ENCODE measurements around the gene LRRC32.

Gene LRRC32

DNA sequence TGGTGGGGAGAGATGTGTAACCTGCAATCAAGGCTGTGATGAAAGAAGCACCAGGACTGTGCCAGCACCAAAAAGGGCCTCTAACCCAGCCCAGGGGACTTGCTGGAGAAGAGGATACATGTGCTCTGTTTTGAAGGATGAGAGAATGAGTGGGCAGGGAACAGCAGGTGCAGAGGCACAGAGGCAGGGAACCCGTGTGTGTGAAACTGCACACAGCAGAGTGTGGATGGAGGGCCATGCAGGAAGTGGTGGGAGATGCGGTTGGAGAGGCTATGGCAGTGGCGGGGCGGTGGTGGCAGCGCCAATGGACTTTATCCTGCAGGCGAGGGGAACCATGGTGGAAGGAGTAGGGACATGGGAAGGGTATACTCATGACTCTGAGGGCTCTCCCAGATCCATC, 25.2 kb upstream of the LRRC32 start:
- TF ChIP-seq POLR2A (IDR thresholded peaks at IDR 0.05; ENCODE audit: low read depth, low read length) (no peak), POLR2AphosphoS5 (IDR thresholded peaks at IDR 0.05; ENCODE audit: low read depth, low read length) (no peak), TAF1 (IDR thresholded peaks at IDR 0.05; ENCODE audit: borderline replicate concordance, low read depth, low read length) (no peak)
- DNase-seq (ENCODE audit: insufficient read length): no peak
- no peak for FAIRE-seq

DNA sequence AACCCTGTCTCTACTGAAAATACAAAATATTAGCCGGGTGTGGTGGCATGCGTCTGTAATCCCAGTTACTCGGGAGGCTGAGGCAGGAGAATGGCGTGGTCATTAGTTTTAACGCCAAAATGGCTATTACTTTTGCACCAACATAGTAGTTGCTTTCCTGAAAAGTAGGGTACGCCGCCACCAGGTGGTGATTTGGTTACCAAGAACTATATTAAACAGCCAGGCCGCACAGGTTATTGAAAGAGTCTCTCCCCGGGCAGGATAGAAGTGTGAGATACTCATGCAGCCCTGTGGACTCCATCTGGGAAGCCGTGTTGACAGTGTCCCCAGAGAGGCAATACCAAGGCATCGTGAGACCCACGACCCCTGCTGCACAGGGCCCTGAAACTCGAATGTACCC, 24.6 kb upstream of the LRRC32 start:
- TF ChIP-seq POLR2A (IDR thresholded peaks at IDR 0.05; ENCODE audit: low read depth, low read length): no peak
- TF ChIP-seq POLR2AphosphoS5 (IDR thresholded peaks at IDR 0.05; ENCODE audit: low read depth, low read length): no peak
- TF ChIP-seq TAF1 (IDR thresholded peaks at IDR 0.05; ENCODE audit: borderline replicate concordance, low read depth, low read length): no peak
- FAIRE-seq (no peak), DNase-seq (ENCODE audit: insufficient read length) (no peak)

DNA sequence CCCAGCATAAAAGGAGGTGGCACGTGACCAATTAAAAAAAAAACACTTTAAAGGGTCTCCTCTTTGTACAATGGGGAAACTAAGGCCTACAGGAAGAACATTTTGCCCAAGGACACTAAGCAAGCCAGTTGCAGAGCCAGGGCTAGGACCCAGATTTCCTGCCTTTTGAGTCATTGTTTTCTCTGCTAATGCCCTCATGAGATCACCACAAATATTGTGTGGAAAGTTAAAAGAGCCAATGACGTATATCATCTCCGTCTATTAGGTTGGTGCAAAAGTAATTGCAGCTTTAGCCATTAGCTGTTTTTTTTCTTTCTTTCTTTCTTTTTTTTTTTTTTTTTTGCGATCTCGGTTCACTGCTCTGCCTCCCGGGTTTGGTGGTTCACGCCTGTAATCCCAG, 24.1 kb upstream of the LRRC32 start:
- TF ChIP-seq POLR2A (IDR thresholded peaks at IDR 0.05; ENCODE audit: low read depth, low read length): no peak
- no peak for DNase-seq (ENCODE audit: insufficient read length)
- FAIRE-seq: no peak

DNA sequence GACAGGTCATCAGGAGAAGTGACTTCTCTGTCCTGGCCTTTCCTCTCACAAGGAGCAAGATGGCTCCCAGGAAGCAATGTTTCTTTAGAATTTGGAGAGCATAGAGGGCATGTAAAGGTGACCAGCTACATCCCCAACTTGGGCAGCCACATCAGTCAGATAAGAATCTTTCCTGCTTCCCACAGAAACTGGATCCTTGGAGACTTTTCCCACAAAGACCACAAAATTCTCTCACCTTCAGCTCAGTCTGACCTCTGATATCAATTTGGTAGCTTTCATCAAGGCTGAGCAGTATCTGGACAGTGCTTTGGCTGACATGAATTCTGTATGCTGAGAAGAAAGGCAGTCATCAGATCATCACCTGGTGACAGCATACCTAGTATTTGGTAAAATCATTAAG, 23.3 kb upstream of the LRRC32 start:
- TF ChIP-seq TAF1 (IDR thresholded peaks at IDR 0.05; ENCODE audit: borderline replicate concordance, low read depth, low read length) (no peak), POLR2A (IDR thresholded peaks at IDR 0.05; ENCODE audit: low read depth, low read length) (no peak), POLR2AphosphoS5 (IDR thresholded peaks at IDR 0.05; ENCODE audit: low read depth, low read length) (no peak)
- DNase-seq (ENCODE audit: insufficient read length) (no peak), FAIRE-seq (no peak)

DNA sequence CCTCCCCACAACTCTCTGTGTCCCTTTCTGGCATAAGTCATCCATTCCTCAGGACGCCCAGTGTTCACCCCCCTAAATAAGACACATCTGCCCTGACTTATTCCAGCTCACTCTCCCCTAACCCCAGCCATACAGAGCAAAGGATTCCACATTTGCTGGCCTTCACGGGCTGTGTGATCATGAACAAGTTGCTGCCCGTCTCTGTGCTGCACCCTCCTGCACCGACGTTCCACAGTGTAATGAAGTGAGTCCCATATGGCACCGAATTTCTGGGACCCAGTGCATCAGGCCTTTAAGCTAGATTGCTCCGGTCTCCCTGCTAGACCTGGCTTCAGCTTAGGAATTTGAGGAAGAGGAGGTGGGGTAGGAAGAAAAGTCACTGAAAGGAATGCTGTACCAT, 22.4 kb upstream of the LRRC32 start:
- TF ChIP-seq TAF1 (IDR thresholded peaks at IDR 0.05; ENCODE audit: borderline replicate concordance, low read depth, low read length) (no peak), POLR2AphosphoS5 (IDR thresholded peaks at IDR 0.05; ENCODE audit: low read depth, low read length) (no peak), POLR2A (IDR thresholded peaks at IDR 0.05; ENCODE audit: low read depth, low read length) (no peak)
- DNase-seq (ENCODE audit: insufficient read length) (no peak), FAIRE-seq (no peak)

DNA sequence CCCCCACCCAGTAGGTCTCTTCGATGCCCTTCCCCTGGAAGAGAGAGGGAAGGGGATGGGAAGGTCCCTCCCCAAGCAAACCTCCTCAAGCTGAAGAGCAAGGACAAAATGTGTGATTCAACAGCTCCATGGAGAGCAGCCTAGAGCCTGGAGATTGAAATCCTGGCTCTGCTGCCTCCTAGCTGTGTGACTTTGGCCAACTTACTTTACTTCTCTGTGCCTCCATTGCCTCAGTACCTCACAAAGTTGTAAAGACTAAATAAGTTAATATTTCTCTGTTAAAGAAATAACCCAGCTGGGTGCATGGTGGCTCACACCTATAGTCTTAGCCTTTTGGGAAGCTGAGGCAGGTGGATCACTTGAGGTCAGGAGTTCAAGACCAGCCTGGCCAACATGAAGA, 21.1 kb upstream of the LRRC32 start:
- DNase-seq (ENCODE audit: insufficient read length) (no peak), FAIRE-seq (no peak)
- TF ChIP-seq POLR2AphosphoS5 (IDR thresholded peaks at IDR 0.05; ENCODE audit: low read depth, low read length): no peak
- TF ChIP-seq TAF1 (IDR thresholded peaks at IDR 0.05; ENCODE audit: borderline replicate concordance, low read depth, low read length): no peak
- no peak for TF ChIP-seq POLR2A (IDR thresholded peaks at IDR 0.05; ENCODE audit: low read depth, low read length)

DNA sequence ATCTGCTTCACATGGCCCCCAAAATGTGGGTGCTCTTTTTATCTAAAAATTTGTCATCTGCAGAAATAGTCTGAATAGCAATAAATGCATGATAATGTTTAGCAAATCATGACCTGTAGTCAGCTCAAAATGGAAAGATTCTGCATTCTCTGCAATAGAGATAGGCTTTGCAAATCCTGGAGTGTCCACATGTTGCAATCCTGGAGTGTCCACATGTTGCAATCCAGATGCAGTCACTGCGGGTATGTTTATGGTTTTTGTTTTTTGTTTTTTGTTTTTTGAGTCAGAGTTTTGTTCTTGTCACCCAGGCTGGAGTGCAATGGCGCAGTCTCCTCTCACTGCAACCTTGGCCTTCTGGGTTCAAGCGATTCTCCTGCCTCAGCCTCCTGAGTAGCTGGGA, 20.2 kb upstream of the LRRC32 start:
- no peak for FAIRE-seq
- DNase-seq (ENCODE audit: insufficient read length): no peak
- TF ChIP-seq TAF1 (IDR thresholded peaks at IDR 0.05; ENCODE audit: borderline replicate concordance, low read depth, low read length) (no peak), POLR2AphosphoS5 (IDR thresholded peaks at IDR 0.05; ENCODE audit: low read depth, low read length) (no peak), POLR2A (IDR thresholded peaks at IDR 0.05; ENCODE audit: low read depth, low read length) (no peak)

DNA sequence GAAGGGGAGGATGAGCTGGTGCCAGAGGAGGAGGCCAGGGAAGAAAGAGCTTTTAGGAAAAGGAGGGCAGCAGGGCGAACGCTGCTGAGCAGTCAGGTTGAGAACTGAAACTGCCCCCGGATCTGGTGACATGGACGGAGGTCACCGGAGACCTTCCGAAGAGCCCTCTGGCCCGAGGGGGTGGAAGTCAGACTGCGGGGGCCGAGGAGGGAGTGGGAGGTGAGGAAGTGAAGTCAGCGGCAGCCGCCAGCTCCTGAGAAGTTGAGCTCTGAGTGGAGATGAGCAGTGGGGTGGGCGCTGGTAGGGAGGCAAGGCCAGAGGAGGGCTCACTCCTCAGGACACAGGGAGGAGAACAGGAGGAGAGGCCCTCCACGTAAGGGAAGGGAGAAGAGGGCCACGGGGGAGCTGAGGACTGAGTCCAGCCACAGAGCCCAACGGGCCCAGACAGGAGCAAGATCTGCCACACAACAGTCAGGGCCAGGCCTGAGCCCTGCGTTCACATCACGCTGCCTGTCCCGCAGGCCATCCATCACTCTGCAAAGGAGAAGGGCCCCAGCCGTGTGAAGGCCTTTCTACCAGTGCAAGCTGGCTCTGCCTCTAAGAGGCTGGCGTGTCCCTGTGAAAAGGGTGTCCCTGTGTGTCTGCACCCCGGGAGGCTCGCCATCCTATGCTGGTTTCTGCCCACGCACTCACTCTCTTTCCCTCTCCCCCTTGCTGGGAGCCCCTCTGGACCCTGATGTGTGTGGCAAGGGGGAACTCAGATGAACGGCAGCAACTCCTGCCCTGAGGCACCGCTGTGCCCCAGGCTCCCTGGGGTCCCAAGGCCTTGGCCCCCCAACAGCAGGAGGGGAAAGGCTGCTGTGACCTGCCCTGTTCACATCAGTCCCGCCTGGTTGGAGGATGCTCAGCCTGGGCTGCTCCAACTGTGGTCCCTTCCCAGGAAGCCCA, 19.0 kb upstream of the LRRC32 start:
- DNase-seq (ENCODE audit: insufficient read length): no peak
- no peak for FAIRE-seq
- TF ChIP-seq POLR2AphosphoS5 (IDR thresholded peaks at IDR 0.05; ENCODE audit: low read depth, low read length) (no peak), TAF1 (IDR thresholded peaks at IDR 0.05; ENCODE audit: borderline replicate concordance, low read depth, low read length) (no peak), POLR2A (IDR thresholded peaks at IDR 0.05; ENCODE audit: low read depth, low read length) (no peak)

DNA sequence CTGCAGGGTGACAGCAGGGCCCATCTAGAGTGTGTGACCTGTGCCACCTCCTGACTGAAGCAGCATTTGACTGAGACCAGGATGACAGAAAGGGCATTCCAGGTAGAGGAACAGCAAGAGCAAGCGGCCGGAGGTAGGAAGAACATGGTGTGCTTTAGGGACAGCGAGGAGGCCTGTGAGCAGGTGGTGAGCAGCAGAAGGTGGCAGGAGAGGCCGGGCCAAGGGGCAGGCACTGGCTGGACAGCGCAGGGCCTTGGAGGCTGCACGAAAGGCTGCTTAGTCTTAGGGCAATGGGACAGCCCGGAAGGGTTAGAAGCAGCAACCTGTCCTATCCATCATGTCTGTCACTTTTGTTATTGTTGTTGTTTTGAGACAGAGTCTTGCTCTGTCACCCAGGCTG, 17.6 kb upstream of the LRRC32 start:
- no peak for FAIRE-seq
- DNase-seq (ENCODE audit: insufficient read length): no peak
- TF ChIP-seq POLR2A (IDR thresholded peaks at IDR 0.05; ENCODE audit: low read depth, low read length) (no peak), TAF1 (IDR thresholded peaks at IDR 0.05; ENCODE audit: borderline replicate concordance, low read depth, low read length) (no peak), POLR2AphosphoS5 (IDR thresholded peaks at IDR 0.05; ENCODE audit: low read depth, low read length) (no peak)

DNA sequence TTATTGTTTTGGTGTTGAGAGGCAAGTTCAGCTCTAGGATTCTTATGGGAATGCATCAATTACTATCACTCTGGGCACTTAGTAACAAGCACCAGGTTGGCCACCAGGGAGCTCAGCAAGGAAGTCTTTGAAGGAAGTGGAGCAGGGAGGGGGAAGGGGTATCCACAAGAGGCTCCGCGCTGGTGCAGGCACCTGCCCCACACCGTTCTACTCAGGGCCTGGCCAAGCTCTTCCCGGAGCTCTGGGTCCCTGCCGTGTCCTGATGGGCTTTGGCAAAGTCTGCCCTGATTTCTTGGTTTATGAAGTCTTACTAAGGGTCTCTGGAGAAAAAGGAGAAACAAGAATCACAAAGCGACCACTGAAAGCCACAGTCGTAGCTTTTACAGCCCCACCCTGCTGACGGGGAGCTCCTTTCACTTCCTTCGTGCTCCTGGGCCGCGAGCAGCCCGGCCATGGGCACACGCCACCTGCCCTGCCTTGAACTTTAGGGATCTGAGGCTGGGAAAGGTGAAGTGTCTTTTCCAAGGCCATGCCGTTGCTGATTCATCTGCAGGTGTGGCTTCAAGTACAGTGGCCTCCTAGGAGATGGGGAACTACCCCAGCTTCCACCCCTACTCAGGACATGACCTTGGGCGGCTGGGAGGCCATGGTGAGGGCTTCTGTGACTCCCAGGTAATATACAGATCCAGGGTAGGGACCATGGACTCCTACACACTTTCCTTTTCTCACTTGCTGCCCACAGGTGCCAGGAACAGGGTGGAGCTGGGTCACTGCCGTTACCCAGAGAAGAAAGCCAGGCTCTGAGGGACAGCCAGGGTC, 15.9 kb upstream of the LRRC32 start:
- peak; percentile 61 for DNase-seq (ENCODE audit: insufficient read length)
- no peak for TF ChIP-seq TAF1 (IDR thresholded peaks at IDR 0.05; ENCODE audit: borderline replicate concordance, low read depth, low read length)
- TF ChIP-seq POLR2A (IDR thresholded peaks at IDR 0.05; ENCODE audit: low read depth, low read length): no peak
- TF ChIP-seq POLR2AphosphoS5 (IDR thresholded peaks at IDR 0.05; ENCODE audit: low read depth, low read length): no peak

DNA sequence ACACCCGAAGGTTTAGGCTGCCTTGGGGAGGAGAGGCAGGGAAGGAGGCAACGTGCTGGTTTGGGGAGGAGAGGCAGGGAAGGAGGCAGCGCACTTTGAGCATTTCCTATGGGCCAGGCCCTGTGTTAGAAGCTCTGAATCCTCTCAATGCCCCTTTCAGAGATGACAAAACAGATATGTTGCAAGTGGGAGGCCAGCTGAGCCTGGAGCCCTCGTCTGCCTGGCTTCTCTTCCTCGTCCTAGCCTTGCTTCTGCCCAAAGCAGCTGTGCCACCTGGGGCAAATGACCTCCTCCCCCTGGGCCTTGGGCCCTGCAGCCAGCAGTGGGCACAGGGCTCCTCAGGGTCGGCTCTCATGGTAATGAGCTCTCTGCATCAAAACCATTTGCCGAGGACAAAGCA, 15.3 kb upstream of the LRRC32 start:
- DNase-seq (ENCODE audit: insufficient read length): no peak
- TF ChIP-seq TAF1 (IDR thresholded peaks at IDR 0.05; ENCODE audit: borderline replicate concordance, low read depth, low read length) (no peak), POLR2AphosphoS5 (IDR thresholded peaks at IDR 0.05; ENCODE audit: low read depth, low read length) (no peak), POLR2A (IDR thresholded peaks at IDR 0.05; ENCODE audit: low read depth, low read length) (no peak)
- peak; percentile 50 for FAIRE-seq

More for the DNA sequence above, 15.9 kb upstream of the LRRC32 start:
- FAIRE-seq: peak; percentile 40

DNA sequence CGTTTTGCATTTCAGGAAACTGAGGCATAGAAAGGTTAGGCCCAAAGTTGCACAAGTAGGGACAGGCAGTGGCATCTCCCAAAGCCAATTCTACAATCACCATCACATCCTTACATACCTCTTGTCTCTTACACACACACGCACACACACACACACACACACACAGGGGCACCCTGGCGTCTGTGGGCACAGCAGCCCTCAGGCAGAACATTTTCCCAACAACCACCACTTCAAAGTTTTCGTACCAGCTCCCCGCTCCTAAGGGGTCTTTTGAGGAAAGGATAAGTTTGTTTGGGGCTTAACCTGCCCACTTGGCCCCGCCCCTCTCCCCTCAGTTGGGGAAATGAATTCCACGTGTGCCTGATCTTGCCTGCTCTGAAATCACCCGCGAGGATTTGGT, 14.7 kb upstream of the LRRC32 start:
- no peak for FAIRE-seq
- TF ChIP-seq POLR2A (IDR thresholded peaks at IDR 0.05; ENCODE audit: low read depth, low read length) (no peak), TAF1 (IDR thresholded peaks at IDR 0.05; ENCODE audit: borderline replicate concordance, low read depth, low read length) (no peak), POLR2AphosphoS5 (IDR thresholded peaks at IDR 0.05; ENCODE audit: low read depth, low read length) (no peak)
- DNase-seq (ENCODE audit: insufficient read length): no peak
